K562 (cell line): ENCODE measurements around the gene MAGI2. TPM values are rescaled to one million over a fixed set of nuclear protein-coding genes. Genes with fewer than 3 reads are reported as not detected.

ENCODE experiments used
- CCNT2 ChIP-seq: IDR thresholded peaks from 2 replicates; pipeline ENCODE4 v1.6.1; 2011; ENCODE audit warnings: borderline replicate concordance, low read depth, mild to moderate bottlenecking, moderate library complexity, mixed read lengths, low read length; ENCODE audit not compliant: insufficient read length; ENCODE audit errors: extremely low read depth
- CHD1 ChIP-seq: fragments of 200-600 bp; sonication (generic); IDR thresholded peaks from one replicate; pipeline ENCODE4 v1.6.1; 2012; ENCODE audit warnings: mild to moderate bottlenecking, moderate library complexity, low read length, inconsistent platforms
- DMBX1 ChIP-seq: fragments of 250-450 bp; sonication (Bioruptor Pico); IDR thresholded peaks from 2 replicates; pipeline ENCODE4 v1.8.0; 2022; ENCODE audit warnings: inconsistent platforms, mild to moderate bottlenecking, moderate library complexity, borderline replicate concordance
- EP300 ChIP-seq: IDR thresholded peaks from 2 replicates; pipeline ENCODE4 v1.6.1; 2012; ENCODE audit warnings: low read length, improper control_type of control experiment
- ETV1 ChIP-seq: fragments of 450-650 bp; conservative IDR thresholded peaks from 2 replicates; pipeline ENCODE4 v1.6.1; 2016; ENCODE audit warnings: missing genetic modification characterization, control low read depth, low read depth, missing compliant biosample characterization
- HCFC1 ChIP-seq: IDR thresholded peaks from 2 replicates; pipeline ENCODE4 v1.6.1; 2012; ENCODE audit warnings: low read depth, low read length, improper control_type of control experiment
- HMGN3 ChIP-seq: IDR thresholded peaks from 2 replicates; pipeline ENCODE4 v1.6.1; 2011; ENCODE audit warnings: borderline replicate concordance, low read depth, mild to moderate bottlenecking, mixed read lengths, low read length; ENCODE audit not compliant: insufficient read length; ENCODE audit errors: extremely low read depth
- JUND ChIP-seq, 2 experiments: IDR thresholded peaks; 2 replicates in 1 of 2; 3 replicates in 1 of 2; pipeline ENCODE4 v1.6.1; 2011; ENCODE audit warnings: borderline replicate concordance in 2 of 2, low read depth in 2 of 2, low read length in 2 of 2, improper control_type of control experiment in 1 of 2, missing biosample characterization in 1 of 2, missing genetic modification characterization in 1 of 2, missing genetic modification reagents in 1 of 2
- KAT7 ChIP-seq: sonication (generic); formaldehyde crosslinking; IDR thresholded peaks from 2 replicates; pipeline ENCODE4 v1.8.0; 2022; ENCODE audit warnings: missing genetic modification reagents, mild to moderate bottlenecking, borderline replicate concordance
- NR4A1 ChIP-seq, 2 experiments: fragments of 250-450 bp in 1 of 2; fragments of 450-650 bp in 1 of 2; sonication (Bioruptor Pico) in 1 of 2; IDR thresholded peaks; 2 replicates each; pipeline versions ENCODE4 v1.4.0 to v1.6.1; 2016 to 2020; ENCODE audit warnings: mild to moderate bottlenecking in 2 of 2, missing compliant biosample characterization in 1 of 2, missing genetic modification characterization in 1 of 2, moderate library complexity in 1 of 2
- NRF1 ChIP-seq, 2 experiments: fragments of 450-650 bp; IDR thresholded peaks in 1 of 2; conservative IDR thresholded peaks in 1 of 2; 2 replicates each; pipeline ENCODE4 v1.6.1; 2014; ENCODE audit warnings: mild to moderate bottlenecking in 2 of 2
- RREB1 ChIP-seq: fragments of 250-450 bp; sonication (Bioruptor Pico); IDR thresholded peaks from 2 replicates; pipeline ENCODE4 v1.4.0; 2020
- SMAD4 ChIP-seq: fragments of 250-450 bp; sonication (Bioruptor Pico); conservative IDR thresholded peaks from 2 replicates; pipeline ENCODE4 v1.8.0; 2021; ENCODE audit warnings: inconsistent platforms, mild to moderate bottlenecking, moderate library complexity
- STAG1 ChIP-seq: sonication (generic); formaldehyde crosslinking; IDR thresholded peaks from 2 replicates; pipeline ENCODE4 v1.5.0; 2020; ENCODE audit warnings: missing genetic modification reagents, borderline replicate concordance
- TBL1XR1 ChIP-seq, 2 experiments: IDR thresholded peaks; 2 replicates each; pipeline ENCODE4 v1.6.1; 2012; ENCODE audit warnings: improper control_type of control experiment in 2 of 2, low read length in 2 of 2, mild to moderate bottlenecking in 1 of 2
- YY1 ChIP-seq, 3 experiments: IDR thresholded peaks; 2 replicates each; pipeline ENCODE4 v1.6.1; 2011; ENCODE audit warnings: low read length in 2 of 3, mild to moderate bottlenecking in 2 of 3, moderate library complexity in 2 of 3, borderline replicate concordance in 1 of 3, control low read depth in 1 of 3, low read depth in 1 of 3; ENCODE audit not compliant: insufficient read depth in 3 of 3, insufficient replicate concordance in 2 of 3, control insufficient read depth in 1 of 3, insufficient read length in 1 of 3; ENCODE audit errors: extremely low read depth in 1 of 3
- ZBTB17 ChIP-seq: fragments of 450-650 bp; formaldehyde crosslinking; IDR thresholded peaks from 2 replicates; pipeline ENCODE4 v1.4.0; 2020; ENCODE audit warnings: mild to moderate bottlenecking
- ZFX ChIP-seq: sonication (generic); formaldehyde crosslinking; IDR thresholded peaks from 2 replicates; pipeline ENCODE4 v1.8.0; 2022; ENCODE audit warnings: mild to moderate bottlenecking, missing genetic modification reagents, moderate library complexity
- ZSCAN32 ChIP-seq: fragments of 450-650 bp; formaldehyde crosslinking; IDR thresholded peaks from 2 replicates; pipeline ENCODE4 v1.4.0; 2020; ENCODE audit warnings: mild to moderate bottlenecking, moderate library complexity
- polyA plus RNA-seq, 8 experiments: library from polyadenylated mRNA; depleted of rRNA in 4 of 8; stranded (reverse) in 5 of 8; unstranded in 3 of 8; fragments of >200 nt; fragmentation: Nextera tagmentation in 2 of 8; fragmentation: Illumina TruSeq in 1 of 8; extraction: Ambion mirVana in 2 of 8; extraction: Trizol in 1 of 8; gene quantifications; 2 replicates each; pipeline versions ENCODE4 v1.2.1 to v1.2.3, GENCODE V29; 2011 to 2014; ENCODE audit warnings: inconsistent platforms in 1 of 8, missing spikeins in 1 of 8
- total RNA-seq, 7 experiments: library from RNA; depleted of rRNA in 6 of 7; stranded (reverse); fragments of >200 nt in 6 of 7; fragmentation: Illumina TruSeq in 2 of 7; extraction: Trizol in 2 of 7; gene quantifications; 2 replicates each; pipeline versions ENCODE4 v1.2.1 to v1.2.3, GENCODE V29; 2011 to 2021; ENCODE audit warnings: low replicate concordance in 1 of 7

MAGI2 gene
- total and polyA plus RNA-seq, 9 of the 15 experiments (the other 6 are each of a cell fraction or from before 2014, with no cell fraction given), result 0.27 to 1.4 (median 0.70) TPM

GRCh38 chr7:78019447-78020135 is 1433.9 kb downstream of the MAGI2 start (continued):
- TF ChIP-seq STAG1 (CRISPR knock-in tag), result no peak
- no peak; the same call in 1 of the 2 replicates for TF ChIP-seq NR4A1 (CRISPR knock-in tag; IDR thresholded peaks at IDR 0.05)
- TF ChIP-seq NR4A1 (tag; IDR thresholded peaks at IDR 0.05), result no peak
- TF ChIP-seq JUND (IDR thresholded peaks at IDR 0.05; ENCODE audit: borderline replicate concordance, low read depth, low read length), result peak; percentile 28; the same call in 1 of the 2 replicates
- no peak; the same call in 2 of the 3 replicates for TF ChIP-seq JUND (tag; IDR thresholded peaks at IDR 0.05; ENCODE audit: borderline replicate concordance, low read depth, low read length)
- peak; percentile 59; the same call in 1 of the 2 replicates for TF ChIP-seq KAT7 (CRISPR knock-in tag)
- TF ChIP-seq HCFC1, result peak; percentile 18; the same call in 1 of the 2 replicates
- TF ChIP-seq ZFX, result peak; percentile 70
- TF ChIP-seq EP300, result peak; percentile 8; the same call in 1 of the 2 replicates
- TF ChIP-seq ZBTB17 (CRISPR knock-in tag), result no peak
- TF ChIP-seq CHD1, result no peak
- peak; percentile 47 to 56 for TF ChIP-seq NRF1 (conservative IDR thresholded peaks at IDR 0.05 in 1 of 2, IDR thresholded peaks at IDR 0.05 in 1 of 2)
- peak; percentile 86 for TF ChIP-seq ETV1 (tag)
- TF ChIP-seq RREB1 (CRISPR knock-in tag), result peak; percentile 95
- TF ChIP-seq TBL1XR1 (IDR thresholded peaks at IDR 0.05; ENCODE audit: low read length in 2 of 2), result no peak
- TF ChIP-seq YY1 (IDR thresholded peaks at IDR 0.05; ENCODE audit: borderline replicate concordance in 1 of 3, control insufficient read depth in 1 of 3, extremely low read depth in 1 of 3, insufficient read depth in 3 of 3, insufficient read length in 1 of 3, insufficient replicate concordance in 2 of 3, low read depth in 1 of 3, low read length in 2 of 3), result peak in 2 of 3 experiments; percentile 6 to 7
- 0 out of 2 replicates have a peak, but pooled peaks have one; percentile 9 for TF ChIP-seq DMBX1 (CRISPR knock-in tag)
- peak; percentile 55 for TF ChIP-seq SMAD4
- no peak for TF ChIP-seq ZSCAN32
- TF ChIP-seq HMGN3, result peak; percentile 36
- peak; percentile 31 for TF ChIP-seq CCNT2
